Subcutaneous adipose tissue (tissue), 4 donors: Measurements from ENCODE around the gene YWHAG. TPM values are rescaled to one million over a fixed set of nuclear protein-coding genes. Genes with fewer than 3 reads are reported as not detected.

Experiments
- total RNA-seq, 4 donors: library from RNA; depleted of rRNA; stranded (reverse); fragments of >200 nt; gene quantifications; one replicate each; pipeline ENCODE4 v1.1.0, GENCODE V29; 2016
- TF ChIP-seq, protein P1 (sequence below): fragments of 450-650 bp; IDR thresholded peaks from one replicate; pipeline ENCODE4 v1.5.1; 2016; ENCODE audit warnings: low read depth, mild to moderate bottlenecking, control low read depth, antibody characterized with exemption, moderate library complexity

Gene YWHAG
- total RNA-seq, 4 donors from 2014 or later = 102 to 215 (median 162) TPM

GRCh38 chr7:76371396-76371795, 12.6 kb upstream of the YWHAG start:
- TF ChIP-seq, protein P1, sequence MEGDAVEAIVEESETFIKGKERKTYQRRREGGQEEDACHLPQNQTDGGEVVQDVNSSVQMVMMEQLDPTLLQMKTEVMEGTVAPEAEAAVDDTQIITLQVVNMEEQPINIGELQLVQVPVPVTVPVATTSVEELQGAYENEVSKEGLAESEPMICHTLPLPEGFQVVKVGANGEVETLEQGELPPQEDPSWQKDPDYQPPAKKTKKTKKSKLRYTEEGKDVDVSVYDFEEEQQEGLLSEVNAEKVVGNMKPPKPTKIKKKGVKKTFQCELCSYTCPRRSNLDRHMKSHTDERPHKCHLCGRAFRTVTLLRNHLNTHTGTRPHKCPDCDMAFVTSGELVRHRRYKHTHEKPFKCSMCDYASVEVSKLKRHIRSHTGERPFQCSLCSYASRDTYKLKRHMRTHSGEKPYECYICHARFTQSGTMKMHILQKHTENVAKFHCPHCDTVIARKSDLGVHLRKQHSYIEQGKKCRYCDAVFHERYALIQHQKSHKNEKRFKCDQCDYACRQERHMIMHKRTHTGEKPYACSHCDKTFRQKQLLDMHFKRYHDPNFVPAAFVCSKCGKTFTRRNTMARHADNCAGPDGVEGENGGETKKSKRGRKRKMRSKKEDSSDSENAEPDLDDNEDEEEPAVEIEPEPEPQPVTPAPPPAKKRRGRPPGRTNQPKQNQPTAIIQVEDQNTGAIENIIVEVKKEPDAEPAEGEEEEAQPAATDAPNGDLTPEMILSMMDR = no peak

GRCh38 chr7:76369018-76369417, 10.2 kb upstream of the YWHAG start:
- TF ChIP-seq, protein P1 = no peak

DNA sequence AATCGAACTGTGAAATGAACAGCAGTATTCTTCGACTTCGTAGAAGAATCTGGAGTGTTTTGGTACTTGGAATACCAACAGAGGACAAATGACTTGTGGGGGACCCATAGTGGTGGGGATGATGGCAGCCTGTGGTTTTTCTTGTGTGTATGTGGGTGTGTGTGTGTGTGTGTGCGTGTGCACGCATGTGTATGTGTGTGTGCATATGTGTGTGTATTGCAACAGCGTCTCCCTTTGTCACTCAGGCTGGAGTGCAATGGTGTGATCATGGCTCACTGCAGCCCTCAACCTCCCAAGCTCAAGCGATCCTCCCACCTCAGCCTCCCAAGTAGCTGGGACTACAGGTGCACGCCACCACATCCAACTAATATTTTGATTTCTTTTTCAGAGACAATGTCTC, 9.4 kb upstream of the YWHAG start:
- TF ChIP-seq, protein P1 = no peak

GRCh38 chr7:76364198-76364584, 5.4 kb upstream of the YWHAG start:
- TF ChIP-seq, protein P1 = no peak

- TF ChIP-seq, protein P1 = no peak
Observed at GRCh38 chr7:76359978-76360638, 1.3 kb upstream of the YWHAG start.

DNA sequence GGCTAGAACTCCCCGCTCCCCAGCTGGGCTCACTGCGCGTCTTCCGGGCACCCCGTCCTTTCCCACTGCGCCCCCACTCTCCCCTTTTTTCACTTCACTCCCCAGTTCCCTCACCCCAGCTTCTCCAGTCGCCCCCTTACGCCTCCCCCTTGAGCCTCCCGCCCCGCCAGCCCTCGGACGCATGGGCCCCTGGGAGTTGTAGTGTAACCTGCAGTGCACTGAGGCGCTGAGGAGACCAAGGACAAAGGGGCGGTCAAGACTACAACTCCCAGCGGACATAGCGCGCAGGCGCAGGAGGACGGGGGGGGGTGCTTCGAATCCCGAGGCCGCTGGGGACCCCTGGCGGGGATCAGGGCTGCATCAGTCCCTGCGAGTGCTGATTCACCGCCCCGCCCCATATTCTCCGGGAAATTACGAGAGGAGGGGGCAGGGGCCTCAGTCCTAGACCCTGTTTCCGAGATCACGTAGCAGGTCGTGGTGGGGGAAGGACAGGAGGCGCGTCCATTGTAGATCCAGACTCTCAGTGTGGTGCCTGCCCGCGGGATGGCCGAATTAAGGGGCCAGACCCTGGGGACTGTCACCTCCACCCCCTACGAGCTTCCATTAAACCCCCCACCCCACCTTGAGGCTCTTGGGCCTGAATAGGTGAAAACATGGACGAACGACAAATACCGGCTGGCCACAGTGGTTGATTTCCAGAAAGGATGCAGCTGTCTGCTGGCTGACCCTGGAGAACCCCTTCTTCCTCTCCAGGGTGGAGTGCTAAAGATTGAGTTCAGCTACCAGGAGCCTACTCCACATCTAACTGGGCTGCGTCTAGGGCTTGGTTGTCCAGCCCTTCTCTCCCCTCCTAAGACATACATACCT, 553 bp upstream of the YWHAG start:
- TF ChIP-seq, protein P1 = no peak

GRCh38 chr7:76358011-76358480, 745 bp downstream of the YWHAG start:
- TF ChIP-seq, protein P1 = no peak
